HCT116 (cell line): ENCODE results near the gene SQSTM1. TPM values are rescaled to one million over a fixed set of nuclear protein-coding genes. Genes with fewer than 3 reads are reported as not detected.
A peak's percentile ranks its signal among the peaks of the same experiment; 100 is the strongest.

Experiments used
- ATAC-seq: fragments of 200-7000 bp; cut with Tn5 transposase; 2 replicates; pipeline ENCODE4 v1.9.1; 2020; ENCODE audit warnings: mild to moderate bottlenecking, moderate library complexity
- BruUV-seq: library from RNA; stranded (reverse); fragments of 400-500 nt; replicated peaks from 2 replicates; lab custom pipeline; 2021; lab: Mats Ljungman, UMichigan
- CTCF ChIA-PET: fragments of 300-600 bp; sonication (Branson Sonifier 250); formaldehyde crosslinking; loops from one replicate; lab custom pipeline; 2021; ENCODE audit warnings: antibody characterized with exemption; lab: Charles Lee
- POLR2A ChIA-PET: fragments of 300-600, 350-600 bp; sonication (Branson Sonifier 250); formaldehyde crosslinking; loops from one replicate; lab custom pipeline; 2021; ENCODE audit warnings: antibody characterized with exemption; lab: Charles Lee
- RAD21 ChIA-PET, 2 experiments: fragments of 300-600 bp; sonication (Branson Sonifier 250); formaldehyde crosslinking; loops; one replicate each; lab custom pipeline; 2023; ENCODE audit warnings: low total read pairs in 2 of 2; ENCODE audit not compliant: uncharacterized antibody in 2 of 2, unreplicated experiment in 2 of 2, low non-redundant PET in 1 of 2; lab: Charles Lee
- DNase-seq: peaks from one replicate; pipeline ENCODE4 v3.0.0-alpha.2; 2010; ENCODE audit warnings: low read depth, low spot score
- H2AFZ ChIP-seq: fragments of 200-600 bp; shearing (Covaris generic), sonication (generic); 2 replicates; pipeline ENCODE4 v1.6.1; 2017; ENCODE audit warnings: low read depth, mixed run types, mixed read lengths, antibody characterized with exemption, low read length; ENCODE audit not compliant: poor library complexity, severe bottlenecking
- H3K27ac ChIP-seq: 2 replicates; pipeline ENCODE4 v1.5.1; 2012; ENCODE audit warnings: low read depth, low read length
- H3K27me3 ChIP-seq: fragments of 200-600 bp; sonication (generic); 2 replicates; pipeline ENCODE4 v1.6.1; 2016; ENCODE audit warnings: mixed run types, low read length, mixed read lengths; ENCODE audit not compliant: insufficient read depth
- H3K36me3 ChIP-seq, 2 experiments: fragments of 200-500 bp in 1 of 2; fragments of 200-600 bp in 1 of 2; sonication (Bioruptor generic) in 1 of 2; sonication (generic) in 1 of 2; 2 replicates each; pipeline versions ENCODE4 v1.5.1 to v1.6.1; 2014 to 2016; ENCODE audit warnings: low read length in 2 of 2, inconsistent platforms in 1 of 2, mixed read lengths in 1 of 2, mixed run types in 1 of 2; ENCODE audit not compliant: insufficient read depth in 2 of 2, control insufficient read depth in 1 of 2
- H3K4me1 ChIP-seq, 2 experiments: fragments of 200-600 bp in 1 of 2; sonication (generic) in 1 of 2; 2 replicates each; pipeline versions ENCODE4 v1.5.1 to v1.6.1; 2012 to 2017; ENCODE audit warnings: low read length in 2 of 2, inconsistent platforms in 1 of 2, mild to moderate bottlenecking in 1 of 2, mixed read lengths in 1 of 2, mixed run types in 1 of 2, moderate library complexity in 1 of 2; ENCODE audit not compliant: insufficient read depth in 2 of 2, control insufficient read depth in 1 of 2
- H3K4me2 ChIP-seq: fragments of 200-600 bp; sonication (generic); 2 replicates; pipeline ENCODE4 v1.6.1; 2017; ENCODE audit warnings: mixed run types, low read length, mixed read lengths
- H3K4me3 ChIP-seq, 2 experiments: fragments of 200-600 bp in 1 of 2; sonication (generic) in 1 of 2; replicated peaks in 1 of 2; 2 replicates each; pipeline ENCODE4 v1.5.1; 2011 to 2016; ENCODE audit warnings: low read length in 2 of 2, control low read depth in 1 of 2, low read depth in 1 of 2, mild to moderate bottlenecking in 1 of 2, mixed read lengths in 1 of 2, mixed run types in 1 of 2
- H3K79me2 ChIP-seq: fragments of 200-600 bp; sonication (generic); 2 replicates; pipeline ENCODE4 v1.6.1; 2017; ENCODE audit warnings: mild to moderate bottlenecking, mixed run types, low read length, moderate library complexity, mixed read lengths; ENCODE audit not compliant: insufficient read depth
- H3K9ac ChIP-seq: fragments of 200-600 bp; sonication (generic); 2 replicates; pipeline ENCODE4 v1.6.1; 2016; ENCODE audit warnings: low read length, mixed read lengths
- H3K9me2 ChIP-seq: fragments of 200-600 bp; sonication (generic), shearing (Covaris generic); 2 replicates; pipeline ENCODE4 v1.6.1; 2017; ENCODE audit warnings: mixed run types, mild to moderate bottlenecking, moderate library complexity; ENCODE audit not compliant: insufficient read depth
- H3K9me3 ChIP-seq, 2 experiments: fragments of 200-500 bp in 1 of 2; fragments of 200-600 bp in 1 of 2; sonication (Bioruptor generic) in 1 of 2; sonication (generic) in 1 of 2; 2 replicates each; pipeline ENCODE4 v1.6.1; 2014 to 2017; ENCODE audit warnings: low read length in 2 of 2, mixed read lengths in 2 of 2, inconsistent platforms in 1 of 2, low read depth in 1 of 2, mild to moderate bottlenecking in 1 of 2, mixed run types in 1 of 2, moderate library complexity in 1 of 2; ENCODE audit not compliant: control insufficient read depth in 1 of 2, insufficient read depth in 1 of 2
- H4K20me1 ChIP-seq: fragments of 200-600 bp; sonication (generic), shearing (Covaris generic); 2 replicates; pipeline ENCODE4 v1.6.1; 2017; ENCODE audit warnings: mixed run types, mild to moderate bottlenecking, moderate library complexity; ENCODE audit not compliant: insufficient read depth
- CTCF ChIP-seq, 3 experiments: fragments of 200-600 bp in 1 of 3; sonication (generic) in 1 of 3; IDR thresholded peaks in 2 of 3; conservative IDR thresholded peaks in 1 of 3; 2 replicates each; pipeline ENCODE4 v1.5.1; 2012 to 2017; ENCODE audit warnings: low read depth in 2 of 3, low read length in 2 of 3, antibody characterized with exemption in 1 of 3, borderline replicate concordance in 1 of 3, control low read depth in 1 of 3, mild to moderate bottlenecking in 1 of 3, mixed read lengths in 1 of 3, mixed run types in 1 of 3, moderate library complexity in 1 of 3; ENCODE audit not compliant: insufficient read depth in 1 of 3
- EGR1 ChIP-seq: IDR thresholded peaks from 2 replicates; pipeline ENCODE4 v1.6.1; 2012; ENCODE audit warnings: low read depth
- POLR2AphosphoS5 ChIP-seq: IDR thresholded peaks from 2 replicates; pipeline ENCODE4 v1.6.1; 2011; ENCODE audit warnings: mild to moderate bottlenecking, low read depth, low read length, moderate library complexity
- intact Hi-C: fragments of 100-400 bp; cut with micrococcal nuclease; formaldehyde crosslinking; loops from 2 replicates; pipeline ENCODE4 v1.10.0; 2022
- total RNA-seq: library from RNA; stranded (reverse); gene quantifications from one replicate; pipeline ENCODE4 v1.2.1, GENCODE V29; 2021; ENCODE audit not compliant: unreplicated experiment

The SQSTM1 gene
- total RNA-seq, 1 experiment from 2014 or later, result 299 TPM

GRCh38 chr5:179801304-179802206, 19.1 kb upstream of the SQSTM1 start:
- no peak overlapping the region for H3K9ac ChIP-seq
- RAD21 ChIA-PET, result interaction anchor here in 1 of 2 experiments (0.5 kb wide), 1 partner anchor 16 kb away, joined by 3 read pairs; no protein-coding TSS in a partner anchor
- H3K27ac ChIP-seq, result peak overlapping the region; percentile 28; the same call in 1 of the 2 replicates
- no peak for DNase-seq
- no peaks in the 10 kb centered on the region for H4K20me1 ChIP-seq
- intact Hi-C loops, result loop anchor here (2.0 to 5.0 kb wide), 3 partner anchors 57 to 291 kb away; partner anchors contain the start of genes MRNIP and TBC1D9B
- no peak overlapping the region for H3K4me3 ChIP-seq
- peaks cover 31 to 46% of the 10 kb centered on the region in 2 experiments for H3K4me1 ChIP-seq
- no peak overlapping the region for H3K4me2 ChIP-seq
- peaks cover 41% of the 10 kb centered on the region for H3K79me2 ChIP-seq
- no peak for TF ChIP-seq EGR1
- TF ChIP-seq CTCF (IDR thresholded peaks at IDR 0.05 in 2 of 3, conservative IDR thresholded peaks at IDR 0.05 in 1 of 3; ENCODE audit: borderline replicate concordance in 1 of 3, insufficient read depth in 1 of 3, low read depth in 2 of 3, low read length in 2 of 3), result peak in 2 of 3 experiments; percentile 77 to 85; a peak in 4 of 6 replicates
- peak; percentile 48 for TF ChIP-seq POLR2AphosphoS5
- TF ChIP-seq, all 23 proteins: peak for 2
- ATAC-seq, result peak; percentile 67
- H3K36me3 ChIP-seq, result peaks cover 5 to 20% of the 10 kb centered on the region in 2 experiments; a peak in 1 of 4 replicates
- BruUV-seq, result no TSS peak
- ChIA-PET POLR2A (interaction anchor here (1.1 to 1.2 kb wide), 2 partner anchors 19 to 178 kb away, joined by 4 read pairs; partner anchors contain the start of genes HNRNPH1 and SQSTM1), CTCF (interaction anchor here (0.8 to 2.7 kb wide), 9 partner anchors 9 to 289 kb away, joined by 3 to 8 read pairs (median 4); partner anchors contain the start of genes SQSTM1 and TBC1D9B)
- no peak overlapping the region for H2AFZ ChIP-seq
- no peaks in the 10 kb centered on the region for H3K9me2 ChIP-seq
- H3K27me3 ChIP-seq, result no peaks in the 10 kb centered on the region
- H3K9me3 ChIP-seq, result no peaks in the 10 kb centered on the region
